NCI-H2227 (cell line): Measurements from ENCODE around the gene ZDHHC17.
A peak's percentile ranks its signal among the peaks of the same experiment; 100 is the strongest.

Source experiments
- DNase-seq: peaks from one replicate; lab custom pipeline; 2025; ENCODE audit not compliant: unreplicated experiment; lab: John Stamatoyannopoulos, UW

Gene ZDHHC17

GRCh38 chr12:76876696-76877229 lies 112.8 kb downstream of the ZDHHC17 start:
- DNase-seq = no peak

GRCh38 chr12:76878099-76878898 lies 114.4 kb downstream of the ZDHHC17 start:
- DNase-seq = peak; percentile 65

DNA sequence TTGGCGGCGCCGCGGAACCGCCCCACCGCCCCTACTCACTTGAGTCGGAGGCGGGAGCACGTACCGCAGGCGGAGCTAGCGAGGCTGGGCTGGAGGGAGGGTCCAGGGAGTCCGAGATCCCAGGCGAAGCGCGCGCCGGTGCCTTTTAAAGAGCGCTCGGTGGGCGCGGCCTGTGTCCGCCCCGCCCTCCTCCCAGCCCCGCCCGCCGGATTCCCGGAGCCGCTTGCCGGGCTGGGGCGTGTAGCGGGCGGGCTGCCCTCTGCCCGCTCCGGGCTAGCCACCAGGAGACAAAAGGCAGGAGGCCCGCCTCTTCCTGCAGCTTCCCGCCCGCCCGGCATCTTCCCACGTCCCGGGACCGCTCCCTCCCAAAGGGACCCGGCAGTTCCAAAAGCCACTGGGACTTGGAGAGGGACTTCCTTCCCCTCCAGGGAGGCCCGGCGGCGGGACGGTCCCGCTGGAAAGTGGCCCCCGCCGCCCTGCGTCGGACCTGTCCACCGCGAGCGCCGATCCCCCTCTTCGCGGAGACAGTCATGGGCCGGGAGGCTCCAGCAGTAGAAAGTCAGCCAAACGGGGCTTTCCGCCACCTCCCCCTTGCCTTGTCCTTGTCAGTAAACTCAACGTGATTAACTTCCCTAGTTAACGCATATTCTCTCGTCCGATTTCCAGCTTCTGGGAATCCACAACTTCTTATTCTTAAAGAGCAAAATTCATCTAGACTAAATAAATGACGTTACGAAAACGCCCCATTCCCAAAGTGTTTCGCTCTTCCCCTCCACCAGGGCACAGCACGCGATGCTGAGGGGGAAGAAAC lies 115.2 kb downstream of the ZDHHC17 start, which contains the start of gene CSRP2:
CSRP2 (minus strand) TSS at position 121 of the 811 bp plus-strand sequence. CDS start 12,759 bp downstream, outside the sequence.
- peak; percentile 97 for DNase-seq

DNA sequence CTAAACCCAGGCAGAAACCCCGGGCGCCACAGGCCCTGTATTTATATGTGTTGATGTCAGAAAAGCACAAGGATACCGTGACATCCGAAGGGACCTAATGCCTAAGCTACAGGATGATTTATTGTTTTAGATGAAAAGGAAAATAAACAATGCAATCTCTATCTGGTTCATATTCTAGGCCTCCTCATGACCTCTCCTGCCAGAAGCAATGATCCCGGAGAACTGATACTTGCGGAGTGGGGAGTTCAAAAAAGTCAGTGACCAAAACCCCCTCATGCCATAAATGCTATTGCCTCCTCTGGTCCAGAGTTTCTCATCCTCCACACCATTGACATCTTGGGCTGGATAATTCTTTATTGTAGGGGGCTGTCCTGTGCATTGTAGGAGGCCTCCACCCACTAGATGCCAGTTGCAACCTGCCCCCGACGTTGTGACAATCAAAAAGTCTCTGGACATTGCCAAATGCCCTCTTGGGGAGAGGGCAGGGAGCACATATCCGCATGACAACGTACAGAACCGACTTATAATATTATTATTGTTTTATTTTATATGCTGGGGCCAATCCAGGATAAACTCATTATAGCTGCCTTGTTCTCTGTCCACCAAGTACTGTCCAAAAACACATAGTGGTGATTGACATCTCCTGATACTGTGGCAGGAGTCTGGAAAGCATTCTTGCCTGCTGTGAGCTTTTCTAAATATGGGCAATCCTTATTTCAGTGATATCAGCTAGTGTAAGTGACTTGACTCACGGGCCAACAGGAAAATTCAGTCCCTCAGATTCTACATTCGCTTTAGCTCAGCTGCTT lies 116.0 kb downstream of the ZDHHC17 start:
- DNase-seq = no peak

- DNase-seq = no peak
Measured at GRCh38 chr12:76880519-76881023, 116.7 kb downstream of the ZDHHC17 start.

GRCh38 chr12:76881142-76881541 lies 117.2 kb downstream of the ZDHHC17 start:
- DNase-seq = peak; percentile 32

DNA sequence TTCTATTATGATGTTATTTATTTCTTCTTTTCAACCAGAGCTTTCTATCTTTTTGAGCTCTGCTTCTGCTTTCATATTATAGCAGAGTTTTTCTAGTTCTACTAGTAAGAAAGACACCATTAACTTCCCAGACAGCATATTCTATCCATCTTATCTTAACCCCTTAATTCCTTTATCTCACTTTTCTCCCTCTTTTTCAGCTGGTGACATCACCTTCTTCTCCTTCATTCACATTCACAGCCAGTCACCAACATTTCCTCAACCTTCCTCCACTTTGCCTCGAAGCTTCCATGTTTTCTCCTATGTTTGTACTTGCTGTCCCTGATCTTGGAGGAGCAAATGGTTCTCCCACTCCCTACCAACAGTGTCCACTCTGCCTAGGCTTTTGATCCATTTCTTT lies 118.5 kb downstream of the ZDHHC17 start:
- no peak for DNase-seq

DNA sequence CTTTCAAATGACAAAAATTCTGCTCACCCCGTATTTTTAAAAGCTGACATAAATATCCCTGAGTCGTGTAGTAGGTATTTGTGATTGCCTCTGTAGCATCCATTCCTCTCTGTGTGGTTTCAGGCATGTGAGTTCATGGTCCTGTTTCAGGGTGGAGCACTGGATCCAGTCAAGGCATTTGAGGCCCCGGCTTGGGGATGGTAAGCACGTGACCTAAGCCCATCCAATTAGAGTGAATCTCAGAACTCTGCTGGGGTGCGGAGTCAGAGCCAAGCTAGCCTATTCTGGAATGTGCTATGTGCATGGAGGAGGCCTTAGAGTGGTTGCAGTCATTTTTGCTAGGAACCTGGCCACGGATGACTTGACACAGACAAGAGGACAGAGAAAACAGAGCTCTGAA lies 119.2 kb downstream of the ZDHHC17 start:
- no peak for DNase-seq

- DNase-seq = no peak
Measured at GRCh38 chr12:76883811-76884210, 119.9 kb downstream of the ZDHHC17 start.

- no peak for DNase-seq
Measured at GRCh38 chr12:76888775-76889174, 124.9 kb downstream of the ZDHHC17 start.

DNA sequence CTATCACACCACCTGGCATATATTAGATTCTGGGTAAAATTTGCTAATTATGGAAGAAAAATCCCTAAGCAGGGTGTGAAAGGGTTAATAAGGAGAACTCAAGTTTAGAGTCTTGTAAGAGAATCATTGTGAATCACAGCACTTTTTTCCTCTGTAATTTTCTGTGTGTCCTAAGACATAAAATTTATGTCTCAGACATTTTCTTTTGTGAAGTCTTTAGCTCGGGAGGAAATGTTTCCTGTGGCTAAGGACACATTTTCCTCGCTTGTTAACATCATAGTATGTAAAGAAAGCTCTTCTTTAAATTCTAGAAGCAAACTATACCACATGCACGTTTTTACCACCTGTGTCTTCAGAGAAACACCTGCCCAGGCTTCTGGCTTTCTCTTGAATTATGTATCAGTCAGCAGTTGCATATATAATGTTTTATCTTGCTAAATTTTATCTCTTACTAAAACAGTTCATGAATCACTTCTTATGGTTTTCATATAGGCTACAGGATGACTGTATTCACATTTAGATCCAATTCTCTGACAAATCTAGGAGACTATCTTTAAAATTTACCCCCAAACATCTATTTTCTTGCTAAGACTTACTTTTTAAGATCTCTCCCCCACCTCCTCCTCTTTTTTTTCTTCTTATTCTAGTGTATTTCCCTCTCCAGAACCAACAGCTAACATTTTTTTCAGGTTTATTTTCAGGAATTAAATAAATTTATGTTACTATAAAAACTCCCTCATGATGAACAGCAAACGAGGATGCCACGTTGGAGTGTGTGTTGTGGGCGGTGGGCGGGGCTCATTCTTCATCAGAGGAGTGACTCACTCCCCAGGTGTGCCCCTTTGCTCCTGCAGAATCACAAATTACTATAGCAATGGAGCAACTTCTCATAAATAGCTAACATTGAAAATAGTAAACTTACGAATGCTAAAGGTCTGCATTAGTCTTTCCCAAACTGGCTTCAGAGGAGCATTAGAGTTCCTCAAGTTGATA lies 126.5 kb downstream of the ZDHHC17 start:
- no peak for DNase-seq

DNA sequence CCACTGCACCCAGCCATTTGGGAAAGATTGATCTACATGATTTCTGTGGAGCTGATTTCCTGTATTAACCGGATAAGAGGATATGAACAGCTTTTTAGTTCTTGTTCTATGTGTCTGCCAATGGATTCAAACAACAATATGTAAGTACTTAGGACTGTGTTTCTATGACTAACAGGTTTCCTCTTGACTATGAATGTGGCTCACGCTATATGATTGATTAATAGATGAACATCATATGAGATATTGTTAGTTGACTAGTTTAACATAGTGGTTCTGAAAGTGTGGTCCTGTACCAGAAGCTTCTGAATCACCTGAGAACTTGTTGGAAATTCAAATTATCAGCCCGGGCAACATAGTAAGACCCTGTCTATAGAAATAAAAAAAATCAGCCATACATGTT lies 127.7 kb downstream of the ZDHHC17 start:
- DNase-seq = no peak

DNA sequence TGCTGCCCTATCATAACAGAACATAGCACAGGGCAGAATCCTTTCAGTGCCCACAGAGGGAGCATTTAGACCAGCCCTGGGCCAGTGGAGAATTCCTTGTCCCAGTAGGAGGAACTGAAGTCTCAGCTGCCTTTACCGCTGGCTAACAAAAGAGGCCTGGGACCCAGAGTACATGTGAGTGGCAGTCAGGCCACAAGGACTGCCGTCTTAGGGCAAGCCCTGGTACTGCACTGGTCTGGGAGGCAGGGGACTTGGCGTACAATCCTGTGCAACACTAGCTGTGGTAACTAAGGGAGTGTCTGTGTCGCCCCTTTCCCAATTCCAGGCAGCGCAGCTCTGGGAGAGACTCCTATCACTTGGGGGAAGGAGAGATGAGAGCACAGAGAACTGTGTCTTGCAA lies 131.9 kb downstream of the ZDHHC17 start:
- DNase-seq = no peak

DNA sequence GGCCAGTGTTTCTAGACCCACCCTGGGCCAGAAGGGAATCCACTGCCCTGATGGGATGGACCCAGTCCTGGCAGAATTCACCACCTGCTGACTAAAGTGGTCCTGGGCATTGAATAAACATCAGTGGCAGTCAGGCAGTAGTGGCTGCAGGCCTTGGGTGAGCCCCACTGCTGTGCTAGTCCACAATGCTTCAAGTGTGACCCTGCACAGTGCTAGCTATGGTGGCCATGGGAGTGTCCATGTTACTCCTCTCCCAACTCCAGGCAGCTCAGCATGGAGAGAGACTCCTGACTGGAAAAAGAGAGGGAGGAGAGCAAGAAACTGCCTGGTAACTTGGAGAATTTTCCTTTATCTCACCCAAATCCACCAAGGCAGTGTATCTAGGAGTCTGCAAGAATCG lies 132.4 kb downstream of the ZDHHC17 start:
- DNase-seq = no peak

GRCh38 chr12:76898442-76898841 lies 134.5 kb downstream of the ZDHHC17 start:
- DNase-seq = no peak

DNA sequence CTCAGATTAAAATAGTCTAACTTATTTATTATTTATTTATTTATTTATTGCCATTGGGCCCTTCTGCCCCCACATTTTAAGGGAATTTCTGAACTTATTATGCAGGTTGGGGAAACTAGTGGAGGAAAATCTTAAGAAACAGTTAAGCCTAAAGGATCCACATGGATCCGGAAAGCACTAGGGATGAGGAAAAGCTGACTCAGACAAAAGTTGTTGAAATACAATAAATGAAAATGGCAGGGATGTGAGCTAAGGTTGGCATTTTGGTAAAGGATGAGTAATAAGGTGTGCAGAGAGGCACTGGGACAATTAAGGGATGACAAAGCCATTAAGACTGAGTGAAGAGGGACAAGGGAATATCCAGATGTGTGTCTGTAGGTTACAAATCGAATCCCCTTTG lies 135.6 kb downstream of the ZDHHC17 start:
- DNase-seq = no peak

GRCh38 chr12:76901628-76902380 lies 137.9 kb downstream of the ZDHHC17 start:
- no peak for DNase-seq
